ENCODE data around the gene JAK1. TPM values are rescaled to one million over a fixed set of nuclear protein-coding genes. Genes with fewer than 3 reads are reported as not detected.

Gene JAK1
- total and polyA plus RNA-seq, 2 of the 8 experiments (the other 6 are each of a cell fraction or from before 2014, with no cell fraction given), result 7.8 to 24.5 TPM

GRCh38 chr1:64901663-64902062, 64.7 kb downstream of the JAK1 start:
- no peak overlapping the region for H2AK5ac ChIP-seq (ENCODE audit: low read depth, low read length)
- H4K20me1 ChIP-seq (replicated peaks in 1 of 2; ENCODE audit: control insufficient read depth in 1 of 2, insufficient read depth in 2 of 2, low read length in 2 of 2), result no peaks in the 10 kb centered on the region
- H3K4me3 ChIP-seq (ENCODE audit: extremely low read depth in 1 of 4, insufficient read depth in 2 of 4, low read depth in 3 of 4, low read length in 4 of 4), result no peak overlapping the region
- no peak overlapping the region for H3K4me2 ChIP-seq (ENCODE audit: insufficient read depth in 1 of 2, low read depth in 2 of 2, low read length in 2 of 2)
- H2AFZ ChIP-seq (ENCODE audit: low read length), result no peak overlapping the region
- no peaks in the 10 kb centered on the region for H3K79me1 ChIP-seq (ENCODE audit: low read depth, low read length)
- no peak overlapping the region for H2BK5ac ChIP-seq (ENCODE audit: low read depth, low read length)
- H3K14ac ChIP-seq (ENCODE audit: insufficient read length), result no peak overlapping the region
- no peak overlapping the region for H2BK15ac ChIP-seq (ENCODE audit: low read length)
- no peaks in the 10 kb centered on the region for H3K36me3 ChIP-seq (ENCODE audit: control insufficient read depth in 2 of 4, insufficient read depth in 4 of 4, low read length in 3 of 4)
- no peaks in the 10 kb centered on the region for H3K9me3 ChIP-seq (ENCODE audit: insufficient read depth in 2 of 2, low read depth in 1 of 2, low read length in 1 of 2)
- no peak overlapping the region for H2BK120ac ChIP-seq (replicated peaks; ENCODE audit: low read depth, low read length)
- H4K5ac ChIP-seq (ENCODE audit: insufficient read length, low read depth, low read length), result no peak overlapping the region
- H3K27ac ChIP-seq (ENCODE audit: low read depth, low read length), result no peak overlapping the region
- POLR2A ChIA-PET (ENCODE audit: partially characterized antibody), result no interaction called here
- no peak for TF ChIP-seq POLR2A (IDR thresholded peaks at IDR 0.05; ENCODE audit: control extremely low read depth in 1 of 2, low read depth in 2 of 2, low read length in 2 of 2)
- TF ChIP-seq SAP30 (IDR thresholded peaks at IDR 0.05; ENCODE audit: insufficient read depth, insufficient replicate concordance, low read length), result no peak
- TF ChIP-seq ASH2L (IDR thresholded peaks at IDR 0.05; ENCODE audit: low read length), result no peak
- TF ChIP-seq TEAD4 (IDR thresholded peaks at IDR 0.05; ENCODE audit: low read depth, low read length), result no peak
- no peak for TF ChIP-seq RNF2 (IDR thresholded peaks at IDR 0.05; ENCODE audit: borderline replicate concordance, low read depth, low read length, missing control alignments, poor library complexity, severe bottlenecking)
- TF ChIP-seq EGR1 (IDR thresholded peaks at IDR 0.05; ENCODE audit: borderline replicate concordance, low read depth, low read length), result no peak
- TF ChIP-seq TCF12 (IDR thresholded peaks at IDR 0.05; ENCODE audit: low read depth, low read length), result no peak
- no peak for TF ChIP-seq BACH1 (IDR thresholded peaks at IDR 0.05; ENCODE audit: low read length)
- TF ChIP-seq YY1 (IDR thresholded peaks at IDR 0.05; ENCODE audit: low read depth, low read length), result no peak
- 86% methylated on average over 2 of the region's 2 CpGs; no CpG with 5 or more reads in 1 of the 2 experiments for WGBS, 2 experiments (ENCODE audit: extremely low coverage in 1 of 2, insufficient coverage in 1 of 2, insufficient read length in 1 of 2, insufficient replicate concordance in 2 of 2, low coverage in 1 of 2, low lambda C conversion rate in 2 of 2, missing lambda C conversion rate in 1 of 2)
- FAIRE-seq (no peak), DNase-seq (ENCODE audit: low read depth in 1 of 2, low spot score in 2 of 2) (no peak)
- no peaks in the 10 kb centered on the region for H3K79me2 ChIP-seq (ENCODE audit: control insufficient read depth in 1 of 2, insufficient read depth in 2 of 2, low read length in 2 of 2)
- peaks cover 3% of the 10 kb centered on the region; the same call in 1 of the 2 replicates for H3K23me2 ChIP-seq (ENCODE audit: low read depth, low read length)
- H4K8ac ChIP-seq (ENCODE audit: extremely low read depth, insufficient read depth, low read length), result no peak overlapping the region
- peaks cover 3 to 11% (median 7%) of the 10 kb centered on the region in 4 experiments; a peak in 6 of 7 replicates for H3K4me1 ChIP-seq (replicated peaks in 1 of 4; ENCODE audit: control insufficient read depth in 3 of 4, insufficient read depth in 4 of 4, low read length in 3 of 4)
- no peaks in the 10 kb centered on the region for H3K27me3 ChIP-seq (replicated peaks in 1 of 4; ENCODE audit: control insufficient read depth in 3 of 4, extremely low read depth in 1 of 4, insufficient read depth in 3 of 4, low read length in 3 of 4)
- H2BK20ac ChIP-seq (ENCODE audit: low read length), result no peak overlapping the region
- no peak overlapping the region for H3K18ac ChIP-seq (ENCODE audit: extremely low read depth, low read length)
- no peak overlapping the region for H3K9ac ChIP-seq (replicated peaks in 1 of 4; ENCODE audit: extremely low read depth in 1 of 4, low read depth in 3 of 4, low read length in 3 of 4)
- H3K56ac ChIP-seq (replicated peaks; ENCODE audit: insufficient read length, low read depth, low read length), result no peak overlapping the region
- no peak overlapping the region for H3K4ac ChIP-seq (replicated peaks; ENCODE audit: insufficient read length, low read depth, low read length)
- CTCF ChIA-PET (ENCODE audit: partially characterized antibody), result no interaction called here
- H4K91ac ChIP-seq (replicated peaks; ENCODE audit: insufficient read length, low read length), result no peak overlapping the region
- H3K23ac ChIP-seq (ENCODE audit: insufficient read length), result no peak overlapping the region
- H2BK12ac ChIP-seq (ENCODE audit: low read depth, low read length), result no peak overlapping the region

Data from H1 (cell line).